Liver (tissue), 9 donors: Measurements from ENCODE around the gene PHF12. TPM values are rescaled to one million over a fixed set of nuclear protein-coding genes. Genes with fewer than 3 reads are reported as not detected.

Experiments used
- DNase-seq: peaks from one replicate; pipeline ENCODE4 v3.0.0-alpha.2; 2017; ENCODE audit warnings: low spot score
- H3K27ac ChIP-seq, 2 donors: one replicate each; pipeline ENCODE4 v1.7.0; 2013; ENCODE audit warnings: inconsistent platforms in 2 of 2, low read length in 2 of 2, control low read depth in 1 of 2, low read depth in 1 of 2, mild to moderate bottlenecking in 1 of 2
- H3K27me3 ChIP-seq, 4 donors: one replicate each; pipeline versions ENCODE4 v1.6.1 to v1.7.0; 2013; ENCODE audit warnings: low read length in 3 of 4, inconsistent platforms in 1 of 4, mild to moderate bottlenecking in 1 of 4, moderate library complexity in 1 of 4; ENCODE audit not compliant: control insufficient read depth in 4 of 4, insufficient read depth in 4 of 4
- H3K36me3 ChIP-seq, 4 donors: one replicate each; pipeline versions ENCODE4 v1.6.1 to v1.7.0; 2013; ENCODE audit warnings: low read length in 3 of 4, mild to moderate bottlenecking in 3 of 4, low read depth in 1 of 4, moderate library complexity in 1 of 4; ENCODE audit not compliant: control insufficient read depth in 4 of 4, insufficient read depth in 3 of 4
- H3K4me1 ChIP-seq, 4 donors: one replicate each; pipeline versions ENCODE4 v1.6.1 to v1.7.0; 2013; ENCODE audit warnings: low read length in 3 of 4, mild to moderate bottlenecking in 3 of 4, moderate library complexity in 1 of 4; ENCODE audit not compliant: control insufficient read depth in 4 of 4, insufficient read depth in 4 of 4
- H3K4me3 ChIP-seq, 3 donors: one replicate each; pipeline versions ENCODE4 v1.6.1 to v1.7.0; 2013; ENCODE audit warnings: low read length in 3 of 3, control low read depth in 1 of 3, low read depth in 1 of 3, mild to moderate bottlenecking in 1 of 3
- H3K9ac ChIP-seq, 2 donors: one replicate each; pipeline ENCODE4 v1.7.0; 2013; ENCODE audit warnings: low read length in 2 of 2, mild to moderate bottlenecking in 2 of 2, moderate library complexity in 2 of 2, control low read depth in 1 of 2, low read depth in 1 of 2
- H3K9me3 ChIP-seq, 4 donors: one replicate each; pipeline versions ENCODE4 v1.6.1 to v1.7.0; 2013; ENCODE audit warnings: low read length in 3 of 4; ENCODE audit not compliant: control insufficient read depth in 4 of 4
- ATF3 ChIP-seq: IDR thresholded peaks from 2 replicates; pipeline ENCODE4 v1.6.1; 2016; ENCODE audit warnings: antibody characterized with exemption
- CTCF ChIP-seq: fragments of 150-350 bp; IDR thresholded peaks from 2 replicates; pipeline ENCODE4 v1.5.1; 2017; ENCODE audit warnings: improper control_type of control experiment, low read depth, low read length; ENCODE audit not compliant: missing input control
- EGR1 ChIP-seq, 2 donors: IDR thresholded peaks; 2 replicates each; pipeline ENCODE4 v1.6.1; 2016 to 2018; ENCODE audit warnings: antibody characterized with exemption in 2 of 2, low read depth in 2 of 2
- FOXA1 ChIP-seq: IDR thresholded peaks from 2 replicates; pipeline ENCODE4 v1.6.1; 2016; ENCODE audit warnings: antibody characterized with exemption
- FOXA2 ChIP-seq: IDR thresholded peaks from 2 replicates; pipeline ENCODE4 v1.6.1; 2016; ENCODE audit warnings: antibody characterized with exemption
- GABPA ChIP-seq, 2 donors: IDR thresholded peaks in 1 of 2; conservative IDR thresholded peaks in 1 of 2; 2 replicates each; pipeline ENCODE4 v1.6.1; 2016; ENCODE audit warnings: antibody characterized with exemption in 2 of 2, mild to moderate bottlenecking in 1 of 2, moderate library complexity in 1 of 2
- HNF4A ChIP-seq, 2 donors: conservative IDR thresholded peaks; 2 replicates each; pipeline ENCODE4 v1.6.1; 2016; ENCODE audit warnings: antibody characterized with exemption in 2 of 2, mild to moderate bottlenecking in 2 of 2
- HNF4G ChIP-seq: IDR thresholded peaks from 2 replicates; pipeline ENCODE4 v1.6.1; 2016; ENCODE audit warnings: antibody characterized with exemption
- JUND ChIP-seq, 2 donors: IDR thresholded peaks; 2 replicates each; pipeline ENCODE4 v1.6.1; 2016; ENCODE audit warnings: antibody characterized with exemption in 2 of 2
- MAX ChIP-seq: IDR thresholded peaks from 2 replicates; pipeline ENCODE4 v1.6.1; 2016; ENCODE audit warnings: antibody characterized with exemption
- NR2F2 ChIP-seq: IDR thresholded peaks from 2 replicates; pipeline ENCODE4 v1.6.1; 2016; ENCODE audit warnings: antibody characterized with exemption
- RAD21 ChIP-seq, 2 donors: IDR thresholded peaks; 2 replicates each; pipeline ENCODE4 v1.6.1; 2016; ENCODE audit warnings: antibody characterized with exemption in 2 of 2, mild to moderate bottlenecking in 2 of 2
- REST ChIP-seq: IDR thresholded peaks from 2 replicates; pipeline ENCODE4 v1.6.1; 2016; ENCODE audit warnings: antibody characterized with exemption, mild to moderate bottlenecking
- RXRA ChIP-seq, 2 donors: IDR thresholded peaks; 2 replicates each; pipeline ENCODE4 v1.6.1; 2017 to 2018; ENCODE audit warnings: antibody characterized with exemption in 2 of 2, mild to moderate bottlenecking in 1 of 2
- SP1 ChIP-seq: IDR thresholded peaks from 2 replicates; pipeline ENCODE4 v1.6.1; 2018; ENCODE audit warnings: antibody characterized with exemption, mild to moderate bottlenecking
- TAF1 ChIP-seq: conservative IDR thresholded peaks from 2 replicates; pipeline ENCODE4 v1.6.1; 2016; ENCODE audit warnings: antibody characterized with exemption, mild to moderate bottlenecking
- YY1 ChIP-seq: IDR thresholded peaks from 2 replicates; pipeline ENCODE4 v1.6.1; 2016; ENCODE audit warnings: antibody characterized with exemption, mild to moderate bottlenecking
- ZBTB33 ChIP-seq: IDR thresholded peaks from 2 replicates; pipeline ENCODE4 v1.6.1; 2016; ENCODE audit warnings: antibody characterized with exemption
- WGBS: extraction: QIAGEN DNeasy Blood & Tissue Kit; methylation state at CpG from one replicate; pipeline ENCODE4 v1.1.7; 2013; 5-methylcytosine and 5-hydroxymethylcytosine counted together
- polyA plus RNA-seq, 2 donors: library from polyadenylated mRNA; stranded (reverse) in 1 of 2; unstranded in 1 of 2; fragments of 200-250 nt in 1 of 2; fragments of >200 nt in 1 of 2; fragmentation: Nextera tagmentation in 1 of 2; extraction: Ambion mirVana in 1 of 2; gene quantifications; one replicate each; pipeline versions ENCODE4 v1.2.1 to v1.2.3, GENCODE V29; 2013 to 2015
- total RNA-seq, 2 donors: library from RNA; depleted of rRNA; stranded (reverse); fragments of >200 nt; gene quantifications; one replicate each; pipeline ENCODE4 v1.2.3, GENCODE V29; 2014
- donor health status: healthy.
- donor health status: healthy.
- donor health status: healthy.
- donor health status: healthy.
- donor health status: healthy.

Gene PHF12
- total and polyA plus RNA-seq, 4 donors: 4.3 to 21.3 (median 11.7) TPM

- H3K9ac ChIP-seq: no peak overlapping the region
These were observed 5.1 kb downstream of the PHF12 start for GRCh38 chr17:28946239-28946638.

GRCh38 chr17:28944862-28945741 is 6.2 kb downstream of the PHF12 start:
- WGBS: 86% methylated on average over 8 of the region's 8 CpGs
- no peaks in the 10 kb centered on the region for H3K9me3 ChIP-seq
- no peak overlapping the region for H3K27ac ChIP-seq
- H3K27me3 ChIP-seq: no peaks in the 10 kb centered on the region
- peaks cover 6 to 33% (median 29%) of the 10 kb centered on the region in 4 donors for H3K4me1 ChIP-seq
- H3K4me3 ChIP-seq: no peak overlapping the region
- no peak for DNase-seq
- no peak for TF ChIP-seq MAX
- no peak for TF ChIP-seq ZBTB33
- TF ChIP-seq JUND (IDR thresholded peaks at IDR 0.05): no peak
- no peak for TF ChIP-seq SP1
- TF ChIP-seq REST: no peak
- no peak for TF ChIP-seq NR2F2
- no peak for TF ChIP-seq FOXA2
- TF ChIP-seq RXRA (IDR thresholded peaks at IDR 0.05): no peak
- TF ChIP-seq GABPA (IDR thresholded peaks at IDR 0.05 in 1 of 2, conservative IDR thresholded peaks at IDR 0.05 in 1 of 2): no peak
- no peak for TF ChIP-seq ATF3
- no peak for TF ChIP-seq EGR1 (IDR thresholded peaks at IDR 0.05; ENCODE audit: low read depth in 2 of 2)
- TF ChIP-seq HNF4A (conservative IDR thresholded peaks at IDR 0.05): no peak
- TF ChIP-seq HNF4G: no peak
- no peak for TF ChIP-seq CTCF
- TF ChIP-seq RAD21 (IDR thresholded peaks at IDR 0.05): no peak
- TF ChIP-seq TAF1: no peak
- TF ChIP-seq YY1: no peak
- no peak for TF ChIP-seq FOXA1
- H3K36me3 ChIP-seq: peaks cover 0 to 3% (median 1%) of the 10 kb centered on the region in 4 donors
- H3K9ac ChIP-seq: no peak overlapping the region

More at GRCh38 chr17:28946239-28946638, 5.1 kb downstream of the PHF12 start:
- no peak overlapping the region for H3K4me3 ChIP-seq
- H3K27me3 ChIP-seq: no peaks in the 10 kb centered on the region
- H3K36me3 ChIP-seq: peaks cover 0 to 3% (median 1%) of the 10 kb centered on the region in 4 donors
- H3K9me3 ChIP-seq: no peaks in the 10 kb centered on the region
- TF ChIP-seq GABPA (IDR thresholded peaks at IDR 0.05 in 1 of 2, conservative IDR thresholded peaks at IDR 0.05 in 1 of 2) (no peak), HNF4A (conservative IDR thresholded peaks at IDR 0.05) (no peak), NR2F2 (no peak), FOXA1 (no peak)
- DNase-seq: no peak
- WGBS: 76% methylated on average over 4 of the region's 4 CpGs
- H3K27ac ChIP-seq: no peak overlapping the region
- peaks cover 3 to 26% (median 19%) of the 10 kb centered on the region in 4 donors for H3K4me1 ChIP-seq
